ENCODE measurements around the gene TMEM61. TPM values are rescaled to one million over a fixed set of nuclear protein-coding genes. Genes with fewer than 3 reads are reported as not detected.
"Not testable (repeated sequence)": the region's sequence is repeated elsewhere in the genome, so short reads cannot be mapped to it uniquely, and the experiment has no call there.

Gene TMEM61
- total RNA-seq, 1 donor from 2014 or later: not detected

- no peak for FAIRE-seq
Measured at GRCh38 chr1:54998100-54998499, 17.7 kb downstream of the TMEM61 start.

DNA sequence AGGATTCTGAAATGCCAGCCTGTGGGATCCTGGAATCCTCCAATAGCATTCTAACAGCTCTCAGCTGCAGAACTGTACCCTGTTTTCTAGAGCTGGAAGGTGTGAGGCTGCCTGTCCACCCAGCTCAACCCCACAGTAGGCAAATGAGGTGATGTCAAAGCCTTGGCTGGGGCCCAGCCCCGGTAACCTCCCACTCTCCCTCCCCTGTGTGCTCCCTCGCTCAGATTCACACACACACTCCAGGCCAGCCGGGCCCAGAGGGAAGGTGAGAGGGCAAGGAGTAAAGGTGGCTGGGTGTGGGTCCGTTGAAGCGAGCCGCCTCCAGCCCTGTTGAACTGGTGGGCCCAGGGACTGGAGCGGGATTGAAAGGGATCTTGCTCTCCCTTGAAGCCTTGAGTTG is 18.2 kb downstream of the TMEM61 start, which contains the start of gene BSND:
Gene BSND (plus strand): TSS at position 257 of the 400 bp plus-strand sequence. CDS start 254 bp downstream, outside the sequence.
- FAIRE-seq (no peak), DNase-seq (ENCODE audit: low spot score in 2 of 2) (no peak)

More at GRCh38 chr1:54998100-54998499, 17.7 kb downstream of the TMEM61 start:
- no peak for DNase-seq (ENCODE audit: low spot score in 2 of 2)

- FAIRE-seq: no peak
Measured at GRCh38 chr1:55000110-55001085, 20.0 kb downstream of the TMEM61 start.

DNA sequence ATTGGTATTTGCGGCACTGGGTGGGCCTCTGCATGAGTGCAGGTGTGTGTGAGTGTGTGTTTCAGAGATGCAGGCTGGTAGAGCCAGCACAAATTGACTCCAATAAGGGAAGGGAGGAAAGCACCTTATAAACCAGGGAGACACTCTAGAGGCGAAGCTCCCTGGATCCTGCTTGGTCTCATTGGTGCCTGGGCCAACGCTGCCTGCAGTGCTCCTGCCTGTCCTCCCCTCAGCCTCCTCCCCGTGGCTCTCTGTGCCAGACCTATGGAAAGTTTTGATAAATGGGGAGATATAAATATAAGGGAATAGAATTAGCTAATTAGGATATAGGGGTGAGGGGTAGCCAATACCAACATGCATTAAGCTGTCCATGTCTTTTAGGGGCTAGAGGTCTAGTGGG is 20.9 kb downstream of the TMEM61 start:
- FAIRE-seq: no peak
- DNase-seq (ENCODE audit: low spot score in 2 of 2): no peak

More at GRCh38 chr1:55000110-55001085, 20.0 kb downstream of the TMEM61 start:
- DNase-seq (ENCODE audit: low spot score in 2 of 2): no peak

- FAIRE-seq (no peak), DNase-seq (ENCODE audit: low spot score in 2 of 2) (no peak)
Measured at GRCh38 chr1:55002686-55003085, 22.3 kb downstream of the TMEM61 start.

GRCh38 chr1:55005351-55006140 is 25.1 kb downstream of the TMEM61 start:
- DNase-seq (ENCODE audit: low spot score in 2 of 2) (no peak), FAIRE-seq (no peak)

GRCh38 chr1:55006931-55007330 is 26.5 kb downstream of the TMEM61 start:
- FAIRE-seq (no peak), DNase-seq (ENCODE audit: low spot score in 2 of 2) (no peak)

GRCh38 chr1:55007625-55008024 is 27.2 kb downstream of the TMEM61 start:
- DNase-seq (ENCODE audit: low spot score in 2 of 2) (no peak), FAIRE-seq (no peak)

GRCh38 chr1:55010194-55010886 is 29.9 kb downstream of the TMEM61 start:
- no peak for DNase-seq (ENCODE audit: low spot score in 2 of 2)
- no peak for FAIRE-seq

DNA sequence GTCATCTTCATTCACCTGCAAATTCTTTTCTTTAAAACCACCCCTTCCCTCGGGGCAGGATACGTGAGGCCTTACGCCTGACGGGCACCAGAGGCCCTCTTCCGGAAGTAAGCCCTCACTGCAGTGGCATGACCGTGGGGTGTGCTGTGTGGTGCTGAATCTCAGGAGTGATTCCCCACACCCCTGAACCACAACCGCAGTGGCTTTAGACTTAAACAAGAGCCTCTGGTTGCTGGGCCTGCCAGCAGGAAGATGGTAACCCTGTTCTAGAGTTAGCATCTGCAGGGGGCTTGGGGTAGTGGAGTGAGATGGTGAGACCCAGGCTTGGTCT is 30.4 kb downstream of the TMEM61 start:
- DNase-seq (ENCODE audit: low spot score in 2 of 2): no peak
- FAIRE-seq: no peak

DNA sequence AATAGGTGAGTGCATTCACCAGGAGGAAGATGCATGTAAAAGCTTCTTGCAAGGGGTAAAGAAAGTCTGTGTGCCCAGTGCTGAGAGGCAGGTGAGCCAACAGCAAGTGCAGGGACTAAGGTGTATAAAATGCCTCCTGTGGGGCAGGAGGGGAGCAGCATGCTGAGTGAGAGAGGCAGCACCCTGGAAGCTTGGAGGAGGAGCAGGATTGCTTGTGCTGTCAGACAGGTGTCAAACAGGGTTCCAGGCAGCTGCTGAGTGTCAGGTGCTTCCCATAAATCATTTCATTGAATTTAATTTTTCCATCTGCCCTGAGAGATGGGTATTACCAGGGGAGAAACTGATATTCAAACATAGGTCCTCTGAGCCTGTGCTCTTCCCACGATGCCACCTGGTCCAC is 32.2 kb downstream of the TMEM61 start:
- FAIRE-seq (no peak), DNase-seq (ENCODE audit: low spot score in 2 of 2) (no peak)

- DNase-seq (ENCODE audit: low spot score in 2 of 2): no peak
- no peak for FAIRE-seq
Measured at GRCh38 chr1:55015123-55015522, 34.7 kb downstream of the TMEM61 start.

DNA sequence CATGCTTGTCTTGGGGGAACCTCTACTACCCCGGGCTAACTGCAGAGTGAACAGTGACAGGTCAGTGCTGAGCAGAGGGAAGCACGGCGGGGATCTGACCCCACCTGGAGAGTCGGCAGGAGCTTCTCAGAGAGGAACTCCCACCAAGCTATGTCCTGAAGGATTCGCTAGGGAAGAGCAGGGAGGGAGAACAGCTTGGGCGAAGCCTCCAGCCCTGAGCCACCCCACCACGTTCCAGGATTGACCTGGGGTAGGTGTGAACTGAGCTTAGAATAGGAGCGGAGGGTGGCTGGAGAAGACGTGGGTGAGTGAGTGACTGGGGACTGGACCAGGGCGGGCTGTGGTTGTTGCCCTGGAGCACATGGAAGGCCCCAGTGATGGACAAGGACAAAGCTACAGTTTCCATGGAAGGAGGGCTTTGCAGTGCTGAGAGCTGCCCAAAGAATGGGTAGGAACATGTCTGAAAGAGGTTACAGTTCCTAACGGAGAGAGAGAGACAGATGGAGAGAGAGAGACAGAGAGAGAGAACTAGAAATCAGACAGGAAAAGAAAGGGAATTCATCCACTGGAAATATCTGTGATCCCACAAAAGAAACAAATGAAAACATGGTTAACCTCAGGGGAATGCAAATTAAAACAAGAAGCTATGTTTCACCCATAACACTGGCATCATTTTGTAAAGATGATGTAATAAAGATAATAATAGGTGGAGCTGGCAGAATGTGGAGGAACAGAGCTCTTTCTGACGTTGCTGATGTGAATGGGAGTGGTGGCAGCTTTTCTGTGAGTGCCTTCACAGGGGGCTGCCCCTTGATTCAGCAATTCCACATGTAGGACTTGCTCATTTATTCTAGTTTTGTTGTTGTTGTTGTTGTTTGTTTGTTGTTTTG is 35.5 kb downstream of the TMEM61 start:
- no peak for DNase-seq (ENCODE audit: low spot score in 2 of 2)
- FAIRE-seq: no peak

GRCh38 chr1:55018395-55018794 is 38.0 kb downstream of the TMEM61 start:
- DNase-seq (ENCODE audit: low spot score in 2 of 2) (no peak), FAIRE-seq (no peak)

DNA sequence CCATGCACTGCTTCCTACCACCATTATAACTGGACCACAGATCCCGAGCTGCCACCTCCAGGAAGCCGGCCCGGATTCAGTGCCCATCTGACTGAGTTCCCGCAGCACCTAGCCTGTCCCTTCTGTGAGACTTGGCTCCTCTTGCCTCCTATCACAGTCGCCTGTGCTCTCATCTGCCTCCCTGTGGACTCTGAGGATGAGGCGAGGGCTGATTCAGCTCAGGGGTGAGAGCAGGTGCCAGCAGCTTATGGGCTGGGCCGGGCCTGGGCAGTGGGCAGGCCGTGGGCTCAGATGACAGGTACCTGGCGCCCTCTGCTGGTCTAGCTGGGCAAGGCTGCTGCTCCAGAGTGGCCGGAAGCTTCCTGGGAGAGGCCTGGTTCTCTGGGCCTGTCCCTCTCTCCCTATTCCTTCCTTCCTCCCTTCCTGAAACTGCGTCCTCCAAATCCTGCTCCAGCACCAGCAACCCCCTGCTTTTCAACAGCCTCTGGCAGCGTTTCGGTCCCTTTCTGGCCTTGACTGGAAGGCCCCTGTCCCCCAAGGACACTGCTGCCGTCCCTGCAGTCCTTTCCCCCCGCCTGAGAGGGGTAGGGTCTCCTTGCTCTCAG is 41.6 kb downstream of the TMEM61 start:
- FAIRE-seq: no peak

DNA sequence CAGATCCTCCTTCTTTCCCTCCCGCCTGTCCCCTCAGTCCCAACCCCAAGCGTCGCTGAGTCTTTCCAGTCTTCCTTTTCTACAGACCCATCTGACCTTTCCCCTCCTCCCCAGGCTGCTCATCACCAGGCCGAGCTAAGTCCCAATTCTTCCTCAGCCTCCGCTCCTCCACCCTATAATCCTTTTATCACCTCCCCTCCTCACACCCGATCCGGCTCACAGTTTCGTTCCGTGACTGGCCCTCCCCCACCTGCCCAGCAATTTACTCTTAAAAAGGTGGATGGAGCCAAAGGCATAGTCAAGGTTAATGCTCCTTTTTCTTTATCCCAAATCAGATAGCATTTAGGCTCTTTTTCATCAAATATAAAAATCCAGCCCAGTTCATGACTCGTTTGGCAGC is 43.7 kb downstream of the TMEM61 start:
- not testable (repeated sequence) for FAIRE-seq; DNase-seq (ENCODE audit: low spot score in 2 of 2)

More for the DNA sequence above, 41.6 kb downstream of the TMEM61 start:
- peak; percentile 35 to 79 for DNase-seq (ENCODE audit: low spot score in 2 of 2)

- FAIRE-seq; DNase-seq (ENCODE audit: low spot score in 2 of 2): not testable (repeated sequence)
Measured at GRCh38 chr1:55026682-55027081, 46.3 kb downstream of the TMEM61 start.

DNA sequence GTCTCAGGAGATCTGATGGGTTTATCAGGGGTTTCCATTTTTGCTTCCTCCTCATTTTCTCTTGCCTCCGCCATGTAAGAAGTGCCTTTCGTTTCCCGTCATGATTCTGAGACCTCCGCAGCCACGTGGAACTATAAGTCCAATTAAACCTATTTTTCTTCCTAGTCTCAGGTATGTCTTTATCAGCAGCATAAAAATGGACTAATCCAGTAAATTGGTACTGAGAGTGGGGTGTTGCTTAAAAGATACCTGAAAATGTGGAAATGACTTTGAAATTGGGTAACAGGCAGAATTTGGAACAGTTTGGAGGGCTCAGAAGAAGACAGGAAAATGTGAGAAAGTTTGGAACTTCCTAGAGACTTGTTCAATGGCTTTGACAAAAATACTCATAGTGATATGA is 50.7 kb downstream of the TMEM61 start:
- not testable (repeated sequence) for FAIRE-seq; DNase-seq (ENCODE audit: low spot score in 2 of 2)

DNA sequence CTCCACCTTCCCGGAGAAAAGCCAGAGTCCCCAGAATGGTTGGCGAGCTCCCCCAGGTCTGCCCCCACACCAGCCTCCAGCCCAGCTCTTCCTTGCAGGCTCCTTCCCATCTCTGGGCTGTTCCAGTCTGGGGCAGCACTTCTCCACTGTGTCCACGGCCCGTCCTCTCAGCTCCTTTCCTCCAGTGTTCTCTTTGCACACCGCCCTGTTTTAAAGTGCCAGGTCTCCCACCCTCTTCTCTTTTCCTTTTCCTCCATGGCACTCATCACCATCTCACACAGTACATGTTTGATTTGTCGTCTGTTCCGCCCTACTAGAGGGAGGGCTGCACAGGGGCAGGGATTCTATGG is 52.8 kb downstream of the TMEM61 start:
- FAIRE-seq: no peak
- no peak for DNase-seq (ENCODE audit: low spot score in 2 of 2)
